ENCODE measurements around the gene SOX5.

Gene SOX5

GRCh38 chr12:23708185-23708837 is 241.2 kb downstream of the SOX5 start:
- Histone ChIP-seq H3K9ac (ENCODE audit: low read depth in 1 of 2, low read length in 2 of 2) (no peak overlapping the region), H3K27ac (ENCODE audit: low read depth, low read length) (no peak overlapping the region), H3K4me3 (ENCODE audit: low read depth in 1 of 2, low read length in 2 of 2) (no peak overlapping the region), H3K36me3 (ENCODE audit: control insufficient read depth in 1 of 2, insufficient read depth in 2 of 2, low read length in 2 of 2) (no peaks in the 10 kb centered on the region), H3K9me3 (ENCODE audit: control insufficient read depth in 1 of 2, low read length in 2 of 2) (no peaks in the 10 kb centered on the region), H3K27me3 (ENCODE audit: control insufficient read depth in 1 of 2, insufficient read depth in 2 of 2, low read length in 2 of 2) (no peaks in the 10 kb centered on the region), H3K4me1 (ENCODE audit: control insufficient read depth in 1 of 2, insufficient read depth in 2 of 2, low read length in 2 of 2) (no peaks in the 10 kb centered on the region)

GRCh38 chr12:23707270-23707669 is 242.2 kb downstream of the SOX5 start:
- no peaks in the 10 kb centered on the region for H3K4me1 ChIP-seq (ENCODE audit: control insufficient read depth in 1 of 2, insufficient read depth in 2 of 2, low read length in 2 of 2)
- H3K4me3 ChIP-seq (ENCODE audit: low read depth in 1 of 2, low read length in 2 of 2): no peak overlapping the region
- no peaks in the 10 kb centered on the region for H3K27me3 ChIP-seq (ENCODE audit: control insufficient read depth in 1 of 2, insufficient read depth in 2 of 2, low read length in 2 of 2)

GRCh38 chr12:23704992-23705943 is 244.2 kb downstream of the SOX5 start:
- Histone ChIP-seq H3K4me1 (ENCODE audit: control insufficient read depth in 1 of 2, insufficient read depth in 2 of 2, low read length in 2 of 2) (no peaks in the 10 kb centered on the region), H3K4me3 (ENCODE audit: low read depth in 1 of 2, low read length in 2 of 2) (no peak overlapping the region), H3K9me3 (ENCODE audit: control insufficient read depth in 1 of 2, low read length in 2 of 2) (no peaks in the 10 kb centered on the region), H3K36me3 (ENCODE audit: control insufficient read depth in 1 of 2, insufficient read depth in 2 of 2, low read length in 2 of 2) (no peaks in the 10 kb centered on the region), H3K27me3 (ENCODE audit: control insufficient read depth in 1 of 2, insufficient read depth in 2 of 2, low read length in 2 of 2) (no peaks in the 10 kb centered on the region), H3K9ac (ENCODE audit: low read depth in 1 of 2, low read length in 2 of 2) (no peak overlapping the region), H3K27ac (ENCODE audit: low read depth, low read length) (no peak overlapping the region)

More at GRCh38 chr12:23707270-23707669, 242.2 kb downstream of the SOX5 start:
- Histone ChIP-seq H3K36me3 (ENCODE audit: control insufficient read depth in 1 of 2, insufficient read depth in 2 of 2, low read length in 2 of 2) (no peaks in the 10 kb centered on the region), H3K27ac (ENCODE audit: low read depth, low read length) (no peak overlapping the region), H3K9ac (ENCODE audit: low read depth in 1 of 2, low read length in 2 of 2) (no peak overlapping the region), H3K9me3 (ENCODE audit: control insufficient read depth in 1 of 2, low read length in 2 of 2) (no peaks in the 10 kb centered on the region)

- H3K27me3 ChIP-seq (ENCODE audit: control insufficient read depth in 1 of 2, insufficient read depth in 2 of 2, low read length in 2 of 2): no peaks in the 10 kb centered on the region
- no peaks in the 10 kb centered on the region for H3K36me3 ChIP-seq (ENCODE audit: control insufficient read depth in 1 of 2, insufficient read depth in 2 of 2, low read length in 2 of 2)
- no peaks in the 10 kb centered on the region for H3K9me3 ChIP-seq (ENCODE audit: control insufficient read depth in 1 of 2, low read length in 2 of 2)
- H3K4me3 ChIP-seq (ENCODE audit: low read depth in 1 of 2, low read length in 2 of 2): no peak overlapping the region
- H3K9ac ChIP-seq (ENCODE audit: low read depth in 1 of 2, low read length in 2 of 2): no peak overlapping the region
- no peaks in the 10 kb centered on the region for H3K4me1 ChIP-seq (ENCODE audit: control insufficient read depth in 1 of 2, insufficient read depth in 2 of 2, low read length in 2 of 2)
- no peak overlapping the region for H3K27ac ChIP-seq (ENCODE audit: low read depth, low read length)
These were observed 246.4 kb downstream of the SOX5 start for GRCh38 chr12:23703051-23703450.

GRCh38 chr12:23699031-23699430 is 250.4 kb downstream of the SOX5 start:
- Histone ChIP-seq H3K9me3 (ENCODE audit: control insufficient read depth in 1 of 2, low read length in 2 of 2) (peaks cover 0 to 4% of the 10 kb centered on the region in 2 donors), H3K27me3 (ENCODE audit: control insufficient read depth in 1 of 2, insufficient read depth in 2 of 2, low read length in 2 of 2) (no peaks in the 10 kb centered on the region), H3K4me1 (ENCODE audit: control insufficient read depth in 1 of 2, insufficient read depth in 2 of 2, low read length in 2 of 2) (no peaks in the 10 kb centered on the region), H3K27ac (ENCODE audit: low read depth, low read length) (no peak overlapping the region), H3K9ac (ENCODE audit: low read depth in 1 of 2, low read length in 2 of 2) (no peak overlapping the region), H3K36me3 (ENCODE audit: control insufficient read depth in 1 of 2, insufficient read depth in 2 of 2, low read length in 2 of 2) (no peaks in the 10 kb centered on the region), H3K4me3 (ENCODE audit: low read depth in 1 of 2, low read length in 2 of 2) (no peak overlapping the region)

GRCh38 chr12:23694920-23695319 is 254.6 kb downstream of the SOX5 start:
- H3K9me3 ChIP-seq (ENCODE audit: control insufficient read depth in 1 of 2, low read length in 2 of 2): peaks cover 0 to 4% of the 10 kb centered on the region in 2 donors
- H3K9ac ChIP-seq (ENCODE audit: low read depth in 1 of 2, low read length in 2 of 2): no peak overlapping the region
- no peak overlapping the region for H3K27ac ChIP-seq (ENCODE audit: low read depth, low read length)
- H3K4me3 ChIP-seq (ENCODE audit: low read depth in 1 of 2, low read length in 2 of 2): no peak overlapping the region
- H3K4me1 ChIP-seq (ENCODE audit: control insufficient read depth in 1 of 2, insufficient read depth in 2 of 2, low read length in 2 of 2): no peaks in the 10 kb centered on the region
- H3K36me3 ChIP-seq (ENCODE audit: control insufficient read depth in 1 of 2, insufficient read depth in 2 of 2, low read length in 2 of 2): no peaks in the 10 kb centered on the region
- H3K27me3 ChIP-seq (ENCODE audit: control insufficient read depth in 1 of 2, insufficient read depth in 2 of 2, low read length in 2 of 2): no peaks in the 10 kb centered on the region

- no peaks in the 10 kb centered on the region for H3K4me1 ChIP-seq (ENCODE audit: control insufficient read depth in 1 of 2, insufficient read depth in 2 of 2, low read length in 2 of 2)
- H3K9ac ChIP-seq (ENCODE audit: low read depth in 1 of 2, low read length in 2 of 2): no peak overlapping the region
- peaks cover 0 to 4% of the 10 kb centered on the region in 2 donors for H3K9me3 ChIP-seq (ENCODE audit: control insufficient read depth in 1 of 2, low read length in 2 of 2)
- no peak overlapping the region for H3K4me3 ChIP-seq (ENCODE audit: low read depth in 1 of 2, low read length in 2 of 2)
- no peaks in the 10 kb centered on the region for H3K27me3 ChIP-seq (ENCODE audit: control insufficient read depth in 1 of 2, insufficient read depth in 2 of 2, low read length in 2 of 2)
- no peak overlapping the region for H3K27ac ChIP-seq (ENCODE audit: low read depth, low read length)
- H3K36me3 ChIP-seq (ENCODE audit: control insufficient read depth in 1 of 2, insufficient read depth in 2 of 2, low read length in 2 of 2): no peaks in the 10 kb centered on the region
These were observed 255.2 kb downstream of the SOX5 start for GRCh38 chr12:23694307-23694706.

- no peaks in the 10 kb centered on the region for H3K4me1 ChIP-seq (ENCODE audit: control insufficient read depth in 1 of 2, insufficient read depth in 2 of 2, low read length in 2 of 2)
- no peak overlapping the region for H3K9ac ChIP-seq (ENCODE audit: low read depth in 1 of 2, low read length in 2 of 2)
- H3K36me3 ChIP-seq (ENCODE audit: control insufficient read depth in 1 of 2, insufficient read depth in 2 of 2, low read length in 2 of 2): no peaks in the 10 kb centered on the region
- H3K27me3 ChIP-seq (ENCODE audit: control insufficient read depth in 1 of 2, insufficient read depth in 2 of 2, low read length in 2 of 2): no peaks in the 10 kb centered on the region
- no peak overlapping the region for H3K27ac ChIP-seq (ENCODE audit: low read depth, low read length)
- H3K9me3 ChIP-seq (ENCODE audit: control insufficient read depth in 1 of 2, low read length in 2 of 2): no peaks in the 10 kb centered on the region
- H3K4me3 ChIP-seq (ENCODE audit: low read depth in 1 of 2, low read length in 2 of 2): no peak overlapping the region
These were observed 261.5 kb downstream of the SOX5 start for GRCh38 chr12:23687947-23688346.

- Histone ChIP-seq H3K4me3 (ENCODE audit: low read depth in 1 of 2, low read length in 2 of 2) (no peak overlapping the region), H3K4me1 (ENCODE audit: control insufficient read depth in 1 of 2, insufficient read depth in 2 of 2, low read length in 2 of 2) (no peaks in the 10 kb centered on the region), H3K9me3 (ENCODE audit: control insufficient read depth in 1 of 2, low read length in 2 of 2) (no peaks in the 10 kb centered on the region), H3K27me3 (ENCODE audit: control insufficient read depth in 1 of 2, insufficient read depth in 2 of 2, low read length in 2 of 2) (no peaks in the 10 kb centered on the region), H3K36me3 (ENCODE audit: control insufficient read depth in 1 of 2, insufficient read depth in 2 of 2, low read length in 2 of 2) (no peaks in the 10 kb centered on the region), H3K9ac (ENCODE audit: low read depth in 1 of 2, low read length in 2 of 2) (no peak overlapping the region), H3K27ac (ENCODE audit: low read depth, low read length) (no peak overlapping the region)
These were observed 263.4 kb downstream of the SOX5 start for GRCh38 chr12:23686095-23686494.

- Histone ChIP-seq H3K4me3 (ENCODE audit: low read depth in 1 of 2, low read length in 2 of 2) (no peak overlapping the region), H3K9ac (ENCODE audit: low read depth in 1 of 2, low read length in 2 of 2) (no peak overlapping the region), H3K9me3 (ENCODE audit: control insufficient read depth in 1 of 2, low read length in 2 of 2) (no peaks in the 10 kb centered on the region), H3K4me1 (ENCODE audit: control insufficient read depth in 1 of 2, insufficient read depth in 2 of 2, low read length in 2 of 2) (no peaks in the 10 kb centered on the region), H3K27ac (ENCODE audit: low read depth, low read length) (no peak overlapping the region), H3K36me3 (ENCODE audit: control insufficient read depth in 1 of 2, insufficient read depth in 2 of 2, low read length in 2 of 2) (no peaks in the 10 kb centered on the region), H3K27me3 (ENCODE audit: control insufficient read depth in 1 of 2, insufficient read depth in 2 of 2, low read length in 2 of 2) (no peaks in the 10 kb centered on the region)
These were observed 265.3 kb downstream of the SOX5 start for GRCh38 chr12:23684121-23684520.
